ENCODE measurements around the gene NSF. TPM values are rescaled to one million over a fixed set of nuclear protein-coding genes. Genes with fewer than 3 reads are reported as not detected.

NSF gene
- polyA plus RNA-seq, 1 experiment: 86.2 TPM

- no peaks in the 10 kb centered on the region for H3K9me3 ChIP-seq (ENCODE audit: control insufficient read depth, insufficient read depth, low read length)
- H3K4me3 ChIP-seq (ENCODE audit: low read depth, low read length): no peak overlapping the region
- DNase-seq (ENCODE audit: low read depth, low spot score): peak; percentile 39
- TF ChIP-seq CTCF (IDR thresholded peaks at IDR 0.05; ENCODE audit: low read depth, low read length): no peak
- CTCF ChIA-PET: interaction anchor here (0.5 kb wide), 1 partner anchor 793 kb away, joined by 3 read pairs; no protein-coding TSS in a partner anchor
- POLR2A ChIA-PET: interaction anchor here (1.2 kb wide), 1 partner anchor 16 kb away, joined by 6 read pairs; no protein-coding TSS in a partner anchor
- no peaks in the 10 kb centered on the region for H3K27me3 ChIP-seq (ENCODE audit: control insufficient read depth, insufficient read depth, low read length)
- peak overlapping the region; percentile 49 for H3K27ac ChIP-seq (ENCODE audit: low read depth, low read length)
These were observed 152.2 kb downstream of the NSF start for GRCh38 chr17:46742565-46743270.

DNA sequence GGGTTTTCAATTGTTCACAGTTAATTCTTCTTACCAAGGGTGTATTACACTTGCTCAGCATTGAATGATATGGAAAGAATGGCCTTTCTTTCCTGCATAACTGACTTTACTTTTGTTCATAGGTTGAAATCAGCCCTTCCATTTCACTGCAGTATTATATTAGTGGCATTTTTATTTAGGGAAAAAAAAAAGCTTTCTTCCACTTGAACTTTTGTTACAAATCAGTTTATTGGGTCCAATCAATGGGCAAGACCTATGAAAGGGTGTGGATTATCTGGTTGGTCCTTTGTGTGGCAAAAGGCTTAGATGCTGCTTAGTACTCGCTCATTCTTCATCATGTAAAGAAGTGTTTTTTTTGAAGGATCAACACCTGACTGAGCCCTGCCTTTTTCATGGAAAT, 154.0 kb downstream of the NSF start:
- no peak overlapping the region for H3K4me3 ChIP-seq (ENCODE audit: low read depth, low read length)
- H3K9me3 ChIP-seq (ENCODE audit: control insufficient read depth, insufficient read depth, low read length): no peaks in the 10 kb centered on the region
- no peaks in the 10 kb centered on the region for H3K27me3 ChIP-seq (ENCODE audit: control insufficient read depth, insufficient read depth, low read length)
- H3K27ac ChIP-seq (ENCODE audit: low read depth, low read length): no peak overlapping the region
- no peak for DNase-seq (ENCODE audit: low read depth, low spot score)
- ChIA-PET POLR2A (no interaction called here), CTCF (no interaction called here)
- no peak for TF ChIP-seq CTCF (IDR thresholded peaks at IDR 0.05; ENCODE audit: low read depth, low read length)

DNA sequence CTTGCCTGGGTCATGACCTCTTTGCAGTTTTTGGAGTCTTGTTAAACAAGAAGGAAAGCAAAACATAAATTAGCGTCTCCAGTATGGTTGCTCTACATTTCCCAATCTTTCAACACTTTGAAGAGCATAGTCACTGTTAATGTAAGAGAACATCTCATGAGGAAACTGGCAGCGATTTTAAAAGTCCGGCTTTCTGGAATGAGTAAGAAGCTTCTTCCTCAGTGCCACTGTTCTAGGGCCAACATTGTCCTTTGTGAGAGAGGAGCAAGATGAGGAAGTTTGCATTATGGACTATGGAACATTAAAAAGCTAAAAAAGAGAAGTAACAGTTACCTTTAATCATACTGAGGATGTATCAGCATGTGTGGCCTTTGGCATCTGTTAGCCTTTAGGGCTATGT, 154.9 kb downstream of the NSF start:
- ChIA-PET POLR2A (no interaction called here), CTCF (no interaction called here)

GRCh38 chr17:46751425-46751824, 161.0 kb downstream of the NSF start:
- CTCF ChIA-PET: no interaction called here
- Histone ChIP-seq H3K27ac (ENCODE audit: low read depth, low read length) (no peak overlapping the region), H3K27me3 (ENCODE audit: control insufficient read depth, insufficient read depth, low read length) (no peaks in the 10 kb centered on the region), H3K9me3 (ENCODE audit: control insufficient read depth, insufficient read depth, low read length) (no peaks in the 10 kb centered on the region), H3K4me3 (ENCODE audit: low read depth, low read length) (no peak overlapping the region)
- POLR2A ChIA-PET: no interaction called here
- TF ChIP-seq CTCF (IDR thresholded peaks at IDR 0.05; ENCODE audit: low read depth, low read length): no peak
- no peak for DNase-seq (ENCODE audit: low read depth, low spot score)

More for the DNA sequence above, 154.9 kb downstream of the NSF start:
- Histone ChIP-seq H3K9me3 (ENCODE audit: control insufficient read depth, insufficient read depth, low read length) (no peaks in the 10 kb centered on the region), H3K27ac (ENCODE audit: low read depth, low read length) (no peak overlapping the region), H3K4me3 (ENCODE audit: low read depth, low read length) (no peak overlapping the region), H3K27me3 (ENCODE audit: control insufficient read depth, insufficient read depth, low read length) (no peaks in the 10 kb centered on the region)
- no peak for TF ChIP-seq CTCF (IDR thresholded peaks at IDR 0.05; ENCODE audit: low read depth, low read length)
- DNase-seq (ENCODE audit: low read depth, low spot score): no peak

- Histone ChIP-seq H3K27ac (ENCODE audit: low read depth, low read length) (no peak overlapping the region), H3K27me3 (ENCODE audit: control insufficient read depth, insufficient read depth, low read length) (no peaks in the 10 kb centered on the region), H3K9me3 (ENCODE audit: control insufficient read depth, insufficient read depth, low read length) (no peaks in the 10 kb centered on the region), H3K4me3 (ENCODE audit: low read depth, low read length) (no peak overlapping the region)
- ChIA-PET CTCF (no interaction called here), POLR2A (no interaction called here)
- no peak for DNase-seq (ENCODE audit: low read depth, low spot score)
- no peak for TF ChIP-seq CTCF (IDR thresholded peaks at IDR 0.05; ENCODE audit: low read depth, low read length)
These were observed 163.3 kb downstream of the NSF start for GRCh38 chr17:46753776-46754175.

Measured in AG04450 (cell line).